ENCODE results near the gene MED26. TPM values are rescaled to one million over a fixed set of nuclear protein-coding genes. Genes with fewer than 3 reads are reported as not detected.
A peak's percentile ranks its signal among the peaks of the same experiment; 100 is the strongest.

MED26 gene
- total and polyA plus RNA-seq, 11 donors: 3.6 to 7.5 (median 4.6) TPM

DNA sequence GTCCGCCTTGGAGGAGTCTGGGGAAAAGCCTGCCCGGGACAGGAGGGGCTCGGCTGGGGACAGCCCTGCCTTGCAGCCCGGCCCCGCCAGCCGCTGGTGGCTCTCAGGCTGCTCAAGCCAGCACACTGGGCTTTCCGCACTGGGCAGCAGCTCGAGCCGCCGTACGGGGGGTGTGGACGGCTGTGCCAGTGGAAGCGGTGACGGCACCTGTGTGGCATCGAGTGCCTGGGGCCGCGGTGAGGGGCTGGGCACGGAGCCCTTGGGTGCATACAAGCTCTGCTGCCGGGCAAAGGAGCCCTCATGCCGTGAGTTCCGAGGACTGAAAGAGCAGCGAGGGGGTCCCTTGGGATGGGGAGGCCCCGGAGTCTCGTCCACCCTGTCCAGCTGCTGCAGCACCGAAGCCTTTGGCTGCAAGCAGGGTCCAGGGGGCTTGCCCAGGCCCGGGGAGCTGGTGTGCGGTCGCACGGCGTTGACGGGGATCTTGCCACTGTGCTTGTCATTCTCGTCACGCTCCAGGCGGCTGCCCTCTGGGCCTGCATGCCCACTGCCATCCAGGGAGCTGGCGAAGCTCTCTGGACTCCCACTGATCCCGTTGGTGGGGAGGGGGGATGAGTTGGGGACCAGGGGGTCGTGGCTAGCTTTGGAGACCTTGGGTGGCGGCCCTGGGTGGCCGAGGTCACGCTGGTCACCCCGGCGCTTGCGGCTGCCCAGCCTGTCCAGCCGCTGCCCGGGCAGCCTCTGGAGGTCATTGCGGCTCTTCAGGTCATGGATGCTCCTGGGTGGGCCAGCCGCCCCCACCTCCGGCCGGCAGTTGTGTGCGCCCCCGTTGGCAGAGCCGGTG lies 51.1 kb downstream of the MED26 start:
- Histone ChIP-seq H3K27me3 (no peaks in the 10 kb centered on the region), H3K9me3 (no peaks in the 10 kb centered on the region), H3K4me3 (no peak overlapping the region), H3K27ac (peak overlapping the region in 2 of 12 donors; percentile 24 to 46), H3K4me1 (peaks cover 4 to 65% (median 34%) of the 10 kb centered on the region in 12 donors), H3K36me3 (peaks cover 0 to 58% (median 36%) of the 10 kb centered on the region in 9 donors)
- TF ChIP-seq POLR2A (IDR thresholded peaks at IDR 0.05): no peak
- TF ChIP-seq, protein P1, sequence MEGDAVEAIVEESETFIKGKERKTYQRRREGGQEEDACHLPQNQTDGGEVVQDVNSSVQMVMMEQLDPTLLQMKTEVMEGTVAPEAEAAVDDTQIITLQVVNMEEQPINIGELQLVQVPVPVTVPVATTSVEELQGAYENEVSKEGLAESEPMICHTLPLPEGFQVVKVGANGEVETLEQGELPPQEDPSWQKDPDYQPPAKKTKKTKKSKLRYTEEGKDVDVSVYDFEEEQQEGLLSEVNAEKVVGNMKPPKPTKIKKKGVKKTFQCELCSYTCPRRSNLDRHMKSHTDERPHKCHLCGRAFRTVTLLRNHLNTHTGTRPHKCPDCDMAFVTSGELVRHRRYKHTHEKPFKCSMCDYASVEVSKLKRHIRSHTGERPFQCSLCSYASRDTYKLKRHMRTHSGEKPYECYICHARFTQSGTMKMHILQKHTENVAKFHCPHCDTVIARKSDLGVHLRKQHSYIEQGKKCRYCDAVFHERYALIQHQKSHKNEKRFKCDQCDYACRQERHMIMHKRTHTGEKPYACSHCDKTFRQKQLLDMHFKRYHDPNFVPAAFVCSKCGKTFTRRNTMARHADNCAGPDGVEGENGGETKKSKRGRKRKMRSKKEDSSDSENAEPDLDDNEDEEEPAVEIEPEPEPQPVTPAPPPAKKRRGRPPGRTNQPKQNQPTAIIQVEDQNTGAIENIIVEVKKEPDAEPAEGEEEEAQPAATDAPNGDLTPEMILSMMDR (IDR thresholded peaks at IDR 0.05): no peak
- WGBS, 4 donors: 81 to 90% (median 86%) methylated on average over 34 to 52 of the region's 52 CpGs
- intact Hi-C loops (cut with DNase I): loop anchor here in 1 of 10 donors (5.0 kb wide), 1 partner anchor 45 kb away; no protein-coding TSS in a partner anchor
- peak in 1 of 5 donors; percentile 55 for DNase-seq
- ATAC-seq: no peak

DNA sequence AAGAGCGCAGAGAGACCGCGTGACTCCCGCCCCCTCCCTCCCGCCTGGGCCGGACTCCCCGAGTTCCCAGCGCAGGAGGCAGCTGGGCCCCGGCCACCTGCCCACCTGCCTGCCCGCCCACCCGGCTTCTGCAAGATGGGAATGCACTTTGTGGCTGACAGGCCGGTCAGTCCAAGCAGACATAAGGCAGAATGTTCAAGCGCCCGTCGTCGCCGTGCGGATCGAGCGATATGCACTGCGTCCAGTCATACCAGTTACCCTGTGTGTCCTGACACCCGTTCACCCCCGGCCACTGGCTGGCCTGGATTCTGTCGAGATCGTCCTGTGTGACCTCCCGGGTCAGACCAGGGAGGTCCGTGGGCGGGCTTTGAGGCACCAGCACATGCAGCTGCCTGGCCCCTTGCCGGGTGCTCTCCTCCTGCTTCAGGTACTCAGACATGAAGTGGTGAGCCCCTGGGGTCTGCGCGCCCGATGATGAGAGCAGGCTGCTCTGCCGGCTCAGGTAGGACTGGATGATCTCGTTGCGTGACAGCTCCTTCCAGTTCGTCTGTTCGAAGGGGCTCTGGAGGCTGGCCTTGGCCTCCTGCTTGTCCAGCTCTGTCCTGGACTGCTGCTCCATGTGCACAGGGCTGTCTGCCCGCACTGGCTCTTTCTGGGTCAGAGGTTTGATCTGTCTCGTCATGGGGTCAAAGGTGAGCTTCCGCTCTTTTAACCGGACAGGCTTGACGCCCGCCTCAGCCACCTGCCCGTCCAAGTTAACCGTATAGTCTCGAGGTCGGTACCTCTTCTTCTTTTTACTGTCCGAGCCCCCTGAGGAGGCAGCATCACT lies 51.9 kb downstream of the MED26 start:
- H3K4me3 ChIP-seq: no peak overlapping the region
- ATAC-seq (no peak), DNase-seq (no peak)
- H3K4me1 ChIP-seq: peaks cover 7 to 62% (median 33%) of the 10 kb centered on the region in 12 donors
- intact Hi-C loops (cut with DNase I): loop anchor here in 1 of 10 donors (5.0 kb wide), 1 partner anchor 46 kb away; no protein-coding TSS in a partner anchor
- H3K27me3 ChIP-seq: no peaks in the 10 kb centered on the region
- WGBS, 4 donors: 82 to 88% (median 85%) methylated on average over 35 to 48 of the region's 48 CpGs
- TF ChIP-seq POLR2A (IDR thresholded peaks at IDR 0.05): no peak
- TF ChIP-seq, protein P1 (IDR thresholded peaks at IDR 0.05): no peak
- no peaks in the 10 kb centered on the region for H3K9me3 ChIP-seq
- H3K27ac ChIP-seq: no peak overlapping the region
- H3K36me3 ChIP-seq: peaks cover 0 to 58% (median 36%) of the 10 kb centered on the region in 9 donors

DNA sequence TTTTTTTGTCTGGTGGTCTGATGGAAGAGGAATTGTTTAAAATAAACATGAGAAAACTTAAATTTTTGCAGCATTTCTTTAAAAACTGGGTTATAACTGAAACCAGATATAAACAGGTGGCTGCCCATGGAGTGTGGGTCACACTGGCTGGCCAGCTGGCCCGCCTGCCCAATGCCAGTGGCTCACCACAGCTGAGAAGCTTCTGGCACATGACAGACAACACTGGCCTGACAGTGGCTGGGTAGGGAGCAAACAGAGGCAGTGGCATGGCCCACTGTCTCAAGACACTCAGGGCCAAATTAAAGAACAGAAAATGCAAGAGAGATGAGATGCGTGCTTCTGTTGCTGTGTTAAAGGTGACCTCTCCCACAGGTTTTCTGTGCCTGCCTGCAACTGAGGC lies 52.7 kb downstream of the MED26 start:
- ATAC-seq: no peak
- Histone ChIP-seq H3K4me3 (no peak overlapping the region), H3K27me3 (no peaks in the 10 kb centered on the region), H3K9me3 (no peaks in the 10 kb centered on the region), H3K4me1 (peaks cover 7 to 62% (median 31%) of the 10 kb centered on the region in 12 donors), H3K36me3 (peaks cover 0 to 59% (median 36%) of the 10 kb centered on the region in 9 donors), H3K27ac (no peak overlapping the region)
- intact Hi-C loops (cut with DNase I): loop anchor here in 1 of 10 donors (5.0 kb wide), 1 partner anchor 47 kb away; no protein-coding TSS in a partner anchor
- WGBS, 4 donors: 90 to 94% (median 91%) methylated on average over 2 of the region's 2 CpGs
- DNase-seq: no peak
- TF ChIP-seq, protein P1 (IDR thresholded peaks at IDR 0.05): no peak
- no peak for TF ChIP-seq POLR2A (IDR thresholded peaks at IDR 0.05)

Data from heart left ventricle (tissue), 16 donors.